Peyer's patch (tissue), 4 donors: ENCODE results near the gene SRC. TPM values are rescaled to one million over a fixed set of nuclear protein-coding genes. Genes with fewer than 3 reads are reported as not detected.

Experiments used
- DNase-seq, 3 donors: peaks; one replicate each; pipeline ENCODE4 v3.0.0-alpha.2; 2017 to 2019
- H3K27ac ChIP-seq, 4 donors: fragments of 200-600 bp; sonication (generic); one replicate each; pipeline ENCODE4 v1.5.1; 2016 to 2019
- H3K27me3 ChIP-seq, 2 donors: fragments of 200-600 bp; sonication (generic); one replicate each; pipeline ENCODE4 v1.5.1; 2019
- H3K36me3 ChIP-seq, 3 donors: fragments of 200-600 bp; sonication (generic); one replicate each; pipeline ENCODE4 v1.5.1; 2016 to 2019
- H3K4me1 ChIP-seq, 4 donors: fragments of 200-600 bp; sonication (generic); one replicate each; pipeline ENCODE4 v1.5.1; 2016 to 2019
- H3K4me3 ChIP-seq, 4 donors: fragments of 200-600 bp; sonication (generic); 1 replicate in 3 of 4; 2 replicates in 1 of 4; pipeline ENCODE4 v1.5.1; 2016 to 2019; ENCODE audit warnings: mild to moderate bottlenecking in 1 of 4
- H3K9me3 ChIP-seq, 4 donors: fragments of 200-600 bp; sonication (generic); one replicate each; pipeline ENCODE4 v1.5.1; 2016 to 2019; ENCODE audit warnings: mild to moderate bottlenecking in 1 of 4
- CTCF ChIP-seq, 6 experiments: fragments of 450-650 bp in 4 of 6; fragments of 200-600 bp in 2 of 6; sonication (generic) in 1 of 6; IDR thresholded peaks; one replicate each; pipeline ENCODE4 v1.5.1; 2017 to 2019; ENCODE audit warnings: antibody characterized with exemption in 6 of 6, mild to moderate bottlenecking in 3 of 6, moderate library complexity in 1 of 6
- POLR2A ChIP-seq, 2 donors: fragments of 450-650 bp; IDR thresholded peaks; one replicate each; pipeline ENCODE4 v1.5.1; 2017; ENCODE audit warnings: antibody characterized with exemption in 2 of 2, mild to moderate bottlenecking in 2 of 2, moderate library complexity in 2 of 2
- total RNA-seq, 4 donors: library from RNA; depleted of rRNA; stranded (reverse); fragments of >200 nt; gene quantifications; one replicate each; pipeline ENCODE4 v1.1.0, GENCODE V29; 2016

The SRC gene
- total RNA-seq, 4 donors from 2014 or later: 85.8 to 187 (median 146) TPM

- peaks cover 0 to 58% (median 2%) of the 10 kb centered on the region in 4 donors for H3K4me1 ChIP-seq
- no peaks in the 10 kb centered on the region for H3K27me3 ChIP-seq
- H3K9me3 ChIP-seq: no peaks in the 10 kb centered on the region
- peak overlapping the region; percentile 76 to 84 (median 79) for H3K4me3 ChIP-seq
- H3K27ac ChIP-seq: peak overlapping the region; percentile 80 to 95 (median 88)
- peak in 1 of 3 donors; percentile 47 for DNase-seq
- peaks cover 0 to 18% (median 0%) of the 10 kb centered on the region in 3 donors for H3K36me3 ChIP-seq
- TF ChIP-seq CTCF (IDR thresholded peaks at IDR 0.05) (no peak), POLR2A (IDR thresholded peaks at IDR 0.05) (no peak)
These were observed 801 bp downstream of the SRC start for GRCh38 chr20:37346535-37347346.

GRCh38 chr20:37347347-37347823 lies 1.4 kb downstream of the SRC start:
- peak overlapping the region in 2 of 4 donors; percentile 78 to 80 for H3K4me3 ChIP-seq
- TF ChIP-seq POLR2A (IDR thresholded peaks at IDR 0.05) (no peak), CTCF (IDR thresholded peaks at IDR 0.05) (no peak)
- H3K4me1 ChIP-seq: peaks cover 0 to 58% (median 2%) of the 10 kb centered on the region in 4 donors
- peaks cover 0 to 18% (median 0%) of the 10 kb centered on the region in 3 donors for H3K36me3 ChIP-seq
- H3K27ac ChIP-seq: peak overlapping the region in 2 of 4 donors; percentile 80 to 95
- no peaks in the 10 kb centered on the region for H3K9me3 ChIP-seq
- H3K27me3 ChIP-seq: no peaks in the 10 kb centered on the region
- DNase-seq: peak in 1 of 3 donors; percentile 27

GRCh38 chr20:37347891-37348791 lies 2.2 kb downstream of the SRC start:
- TF ChIP-seq POLR2A (IDR thresholded peaks at IDR 0.05) (no peak), CTCF (IDR thresholded peaks at IDR 0.05) (no peak)
- H3K9me3 ChIP-seq: no peaks in the 10 kb centered on the region
- peaks cover 0 to 52% (median 2%) of the 10 kb centered on the region in 4 donors for H3K4me1 ChIP-seq
- DNase-seq: peak in 2 of 3 donors; percentile 46 to 47
- peak overlapping the region in 1 of 4 donors; percentile 95 for H3K27ac ChIP-seq
- peaks cover 0 to 20% (median 0%) of the 10 kb centered on the region in 3 donors for H3K36me3 ChIP-seq
- H3K4me3 ChIP-seq: peak overlapping the region in 1 of 4 donors; percentile 80
- H3K27me3 ChIP-seq: no peaks in the 10 kb centered on the region

GRCh38 chr20:37348792-37349516 lies 3.0 kb downstream of the SRC start:
- peaks cover 0 to 27% (median 0%) of the 10 kb centered on the region in 3 donors for H3K36me3 ChIP-seq
- H3K27me3 ChIP-seq: no peaks in the 10 kb centered on the region
- H3K9me3 ChIP-seq: no peaks in the 10 kb centered on the region
- H3K4me3 ChIP-seq: no peak overlapping the region
- DNase-seq: peak in 2 of 3 donors; percentile 43 to 46
- peak overlapping the region in 1 of 4 donors; percentile 95 for H3K27ac ChIP-seq
- TF ChIP-seq POLR2A (IDR thresholded peaks at IDR 0.05) (no peak), CTCF (IDR thresholded peaks at IDR 0.05) (no peak)
- H3K4me1 ChIP-seq: peaks cover 0 to 55% (median 0%) of the 10 kb centered on the region in 4 donors
